Adipocyte (in vitro differentiated cells): Measurements from ENCODE around the gene OTOA.

Source experiments
- DNase-seq: peaks from one replicate; pipeline ENCODE4 v3.0.0-alpha.2; 2015; ENCODE audit warnings: low read depth
- H3K27me3 ChIP-seq: replicated peaks from 2 replicates; pipeline ENCODE4 v1.7.0; 2013; ENCODE audit warnings: mild to moderate bottlenecking, low read length, moderate library complexity; ENCODE audit not compliant: control insufficient read depth, insufficient read depth
- H3K36me3 ChIP-seq: 2 replicates; pipeline ENCODE4 v1.7.0; 2013; ENCODE audit warnings: low read length, mild to moderate bottlenecking, moderate library complexity; ENCODE audit not compliant: control insufficient read depth, insufficient read depth, severe bottlenecking
- H3K4me1 ChIP-seq: 2 replicates; pipeline ENCODE4 v1.7.0; 2013; ENCODE audit warnings: mild to moderate bottlenecking, low read length, moderate library complexity; ENCODE audit not compliant: control insufficient read depth, insufficient read depth
- H3K4me3 ChIP-seq: 2 replicates; pipeline ENCODE4 v1.7.0; 2013; ENCODE audit warnings: mild to moderate bottlenecking, low read length, moderate library complexity
- H3K9ac ChIP-seq: 2 replicates; pipeline ENCODE4 v1.7.0; 2013; ENCODE audit warnings: mild to moderate bottlenecking, low read length, moderate library complexity
- H3K9me3 ChIP-seq: 2 replicates; pipeline ENCODE4 v1.7.0; 2013; ENCODE audit warnings: mild to moderate bottlenecking, low read length, moderate library complexity; ENCODE audit not compliant: control insufficient read depth

The OTOA gene

GRCh38 chr16:21663889-21664647 lies at the start of gene OTOA:
Gene OTOA (plus strand): TSS chr16:21663968. CDS start chr16:21678515, 14,547 bp downstream.
- DNase-seq: no peak
- Histone ChIP-seq H3K4me3 (peak within 1 kb of the TSS; percentile 44), H3K36me3 (no peaks in the 10 kb centered on the region), H3K9ac (no peak within 1 kb of the TSS), H3K9me3 (no peaks in the 10 kb centered on the region), H3K4me1 (no peaks in the 10 kb centered on the region), H3K27me3 (no peaks in the 10 kb centered on the region)

- Histone ChIP-seq H3K4me3 (no peak overlapping the region), H3K9me3 (no peaks in the 10 kb centered on the region), H3K36me3 (peaks cover 5% of the 10 kb centered on the region), H3K4me1 (peaks cover 32% of the 10 kb centered on the region), H3K9ac (no peak overlapping the region), H3K27me3 (no peaks in the 10 kb centered on the region)
- no peak for DNase-seq
Observed at GRCh38 chr16:21614896-21615295, 48.9 kb upstream of the OTOA start.

- Histone ChIP-seq H3K9me3 (no peaks in the 10 kb centered on the region), H3K4me1 (peaks cover 6% of the 10 kb centered on the region), H3K4me3 (no peak overlapping the region), H3K9ac (no peak overlapping the region), H3K36me3 (peaks cover 5% of the 10 kb centered on the region), H3K27me3 (no peaks in the 10 kb centered on the region)
- no peak for DNase-seq
Observed at GRCh38 chr16:21617607-21618006, 46.2 kb upstream of the OTOA start.

- H3K4me1 ChIP-seq: peaks cover 2% of the 10 kb centered on the region
- no peak overlapping the region for H3K4me3 ChIP-seq
- H3K27me3 ChIP-seq: no peaks in the 10 kb centered on the region
- no peak overlapping the region for H3K9ac ChIP-seq
- H3K36me3 ChIP-seq: peaks cover 8% of the 10 kb centered on the region
- no peaks in the 10 kb centered on the region for H3K9me3 ChIP-seq
- no peak for DNase-seq
Observed at GRCh38 chr16:21618281-21618680, 45.5 kb upstream of the OTOA start.

GRCh38 chr16:21619765-21620425 lies 43.9 kb upstream of the OTOA start:
- Histone ChIP-seq H3K4me3 (no peak overlapping the region), H3K27me3 (no peaks in the 10 kb centered on the region), H3K9me3 (no peaks in the 10 kb centered on the region), H3K4me1 (peaks cover 2% of the 10 kb centered on the region), H3K36me3 (peaks cover 12% of the 10 kb centered on the region), H3K9ac (no peak overlapping the region)
- no peak for DNase-seq

GRCh38 chr16:21620592-21620991 lies 43.2 kb upstream of the OTOA start:
- no peak for DNase-seq
- H3K4me3 ChIP-seq: no peak overlapping the region
- no peak overlapping the region for H3K9ac ChIP-seq
- peaks cover 19% of the 10 kb centered on the region for H3K36me3 ChIP-seq
- peaks cover 2% of the 10 kb centered on the region for H3K4me1 ChIP-seq
- no peaks in the 10 kb centered on the region for H3K9me3 ChIP-seq
- no peaks in the 10 kb centered on the region for H3K27me3 ChIP-seq

- Histone ChIP-seq H3K36me3 (peaks cover 22% of the 10 kb centered on the region), H3K4me3 (no peak overlapping the region), H3K9me3 (no peaks in the 10 kb centered on the region), H3K9ac (no peak overlapping the region), H3K27me3 (no peaks in the 10 kb centered on the region), H3K4me1 (peaks cover 19% of the 10 kb centered on the region)
- no peak for DNase-seq
Observed at GRCh38 chr16:21622545-21622944, 41.2 kb upstream of the OTOA start.

GRCh38 chr16:21625026-21625425 lies 38.7 kb upstream of the OTOA start:
- no peak for DNase-seq
- no peak overlapping the region for H3K9ac ChIP-seq
- no peaks in the 10 kb centered on the region for H3K27me3 ChIP-seq
- peaks cover 34% of the 10 kb centered on the region for H3K4me1 ChIP-seq
- H3K36me3 ChIP-seq: peaks cover 22% of the 10 kb centered on the region
- H3K4me3 ChIP-seq: no peak overlapping the region
- no peaks in the 10 kb centered on the region for H3K9me3 ChIP-seq

GRCh38 chr16:21626659-21627277 lies 37.0 kb upstream of the OTOA start:
- Histone ChIP-seq H3K4me1 (peaks cover 37% of the 10 kb centered on the region), H3K9ac (peak overlapping the region; percentile 41), H3K4me3 (peak overlapping the region; percentile 51), H3K36me3 (peaks cover 22% of the 10 kb centered on the region), H3K9me3 (no peaks in the 10 kb centered on the region), H3K27me3 (no peaks in the 10 kb centered on the region)
- peak; percentile 91 for DNase-seq

GRCh38 chr16:21628121-21628726 lies 35.5 kb upstream of the OTOA start:
- H3K4me1 ChIP-seq: peaks cover 42% of the 10 kb centered on the region
- no peak overlapping the region for H3K9ac ChIP-seq
- peaks cover 20% of the 10 kb centered on the region for H3K36me3 ChIP-seq
- H3K27me3 ChIP-seq: no peaks in the 10 kb centered on the region
- no peak overlapping the region for H3K4me3 ChIP-seq
- no peaks in the 10 kb centered on the region for H3K9me3 ChIP-seq
- DNase-seq: no peak

- no peaks in the 10 kb centered on the region for H3K9me3 ChIP-seq
- peak; percentile 34 for DNase-seq
- H3K36me3 ChIP-seq: peaks cover 17% of the 10 kb centered on the region
- H3K4me1 ChIP-seq: peaks cover 42% of the 10 kb centered on the region
- no peak overlapping the region for H3K4me3 ChIP-seq
- H3K9ac ChIP-seq: no peak overlapping the region
- H3K27me3 ChIP-seq: no peaks in the 10 kb centered on the region
Observed at GRCh38 chr16:21628772-21629171, 35.0 kb upstream of the OTOA start.
